HEK293 (cell line): ENCODE measurements around the gene PASK.

Experiments
- CTCF ChIA-PET: fragments of 350-600 bp; formaldehyde crosslinking; extraction: SDS; loops from one replicate; lab custom pipeline; 2021; ENCODE audit warnings: antibody characterized with exemption; lab: Yijun Ruan, JAX
- POLR2A ChIA-PET: fragments of 300-600 bp; formaldehyde crosslinking; extraction: SDS; loops from one replicate; lab custom pipeline; 2020; ENCODE audit warnings: antibody characterized with exemption, inconsistent platforms; lab: Yijun Ruan, JAX
- H3K27ac ChIP-seq: fragments of 200-500 bp; sonication (Bioruptor generic); 2 replicates; pipeline ENCODE4 v1.5.1; 2014; ENCODE audit warnings: low read depth, low read length, control low read depth, inconsistent platforms; ENCODE audit errors: extremely low read depth
- H3K36me3 ChIP-seq, 2 experiments: fragments of 200-500 bp in 1 of 2; sonication (Bioruptor generic) in 1 of 2; 1 replicate in 1 of 2; 2 replicates in 1 of 2; pipeline ENCODE4 v1.5.1; 2014 to 2017; ENCODE audit warnings: inconsistent platforms in 2 of 2, low read length in 2 of 2; ENCODE audit not compliant: control insufficient read depth in 2 of 2, insufficient read depth in 1 of 2
- H3K4me1 ChIP-seq: fragments of 200-500 bp; sonication (Bioruptor generic); 2 replicates; pipeline ENCODE4 v1.5.1; 2014; ENCODE audit warnings: mild to moderate bottlenecking, low read length, inconsistent platforms; ENCODE audit not compliant: control insufficient read depth, insufficient read depth
- H3K4me3 ChIP-seq: 2 replicates; pipeline ENCODE4 v1.5.1; 2011; ENCODE audit warnings: low read depth, mild to moderate bottlenecking, control low read depth, low read length, moderate library complexity
- H3K9me3 ChIP-seq: fragments of 200-500 bp; sonication (Bioruptor generic); 2 replicates; pipeline ENCODE4 v1.5.1; 2014; ENCODE audit warnings: low read depth, low read length, inconsistent platforms; ENCODE audit not compliant: control insufficient read depth, insufficient read depth
- EGR2 ChIP-seq: fragments of 450-650 bp; formaldehyde crosslinking; IDR thresholded peaks from 2 replicates; pipeline ENCODE4 v1.5.1; 2016; ENCODE audit warnings: low read depth, missing biosample characterization, missing genetic modification characterization
- HOXD13 ChIP-seq: sonication (generic); formaldehyde crosslinking; IDR thresholded peaks from 2 replicates; pipeline ENCODE4 v1.8.0; 2022; ENCODE audit warnings: missing genetic modification reagents, borderline replicate concordance
- MZF1 ChIP-seq: fragments of 450-650 bp; formaldehyde crosslinking; IDR thresholded peaks from 2 replicates; pipeline ENCODE4 v1.5.1; 2017; ENCODE audit warnings: missing biosample characterization, missing genetic modification characterization, borderline replicate concordance
- OVOL3 ChIP-seq: fragments of 450-650 bp; formaldehyde crosslinking; IDR thresholded peaks from 2 replicates; pipeline ENCODE4 v1.5.1; 2016; ENCODE audit warnings: missing biosample characterization, missing genetic modification characterization
- PBX3 ChIP-seq: sonication (generic); formaldehyde crosslinking; IDR thresholded peaks from 2 replicates; pipeline ENCODE4 v1.8.1; 2022; ENCODE audit warnings: mild to moderate bottlenecking, moderate library complexity, missing genetic modification reagents
- SP3 ChIP-seq: fragments of 450-650 bp; formaldehyde crosslinking; IDR thresholded peaks from 2 replicates; pipeline ENCODE4 v1.5.1; 2016; ENCODE audit warnings: missing biosample characterization, missing genetic modification characterization
- ZBTB21 ChIP-seq: fragments of 450-650 bp; formaldehyde crosslinking; IDR thresholded peaks from 2 replicates; pipeline ENCODE4 v1.5.1; 2017; ENCODE audit warnings: missing biosample characterization, missing genetic modification characterization
- ZFP37 ChIP-seq: fragments of 450-650 bp; formaldehyde crosslinking; IDR thresholded peaks from 2 replicates; pipeline ENCODE4 v1.5.1; 2016; ENCODE audit warnings: missing biosample characterization, missing genetic modification characterization
- ZNF140 ChIP-seq: fragments of 450-650 bp; formaldehyde crosslinking; IDR thresholded peaks from 2 replicates; pipeline ENCODE4 v1.5.1; 2016; ENCODE audit warnings: missing biosample characterization, missing genetic modification characterization
- ZNF521 ChIP-seq: fragments of 450-650 bp; formaldehyde crosslinking; IDR thresholded peaks from 2 replicates; pipeline ENCODE4 v1.5.1; 2017; ENCODE audit warnings: missing biosample characterization, mild to moderate bottlenecking, missing genetic modification characterization
- ZNF621 ChIP-seq: fragments of 450-650 bp; formaldehyde crosslinking; IDR thresholded peaks from 2 replicates; pipeline ENCODE4 v1.5.1; 2017; ENCODE audit warnings: missing biosample characterization, missing genetic modification characterization
- ZXDB ChIP-seq: fragments of 450-650 bp; formaldehyde crosslinking; IDR thresholded peaks from 2 replicates; pipeline ENCODE4 v1.5.1; 2016; ENCODE audit warnings: missing biosample characterization, missing genetic modification characterization
- TF ChIP-seq, protein P1 (sequence below): fragments of 450-650 bp; formaldehyde crosslinking; conservative IDR thresholded peaks from 2 replicates; pipeline ENCODE4 v1.5.1; 2016; ENCODE audit warnings: low read depth, missing biosample characterization, missing genetic modification characterization
- TF ChIP-seq, protein P2 (sequence below): fragments of 450-650 bp; formaldehyde crosslinking; IDR thresholded peaks from 2 replicates; pipeline ENCODE4 v1.5.1; 2017; ENCODE audit warnings: missing biosample characterization, missing genetic modification characterization
- TF ChIP-seq, protein P3 (sequence below): fragments of 450-650 bp; formaldehyde crosslinking; IDR thresholded peaks from 2 replicates; pipeline ENCODE4 v1.5.1; 2016; ENCODE audit warnings: missing biosample characterization, missing genetic modification characterization

Gene PASK

GRCh38 chr2:241187918-241188234 lies 38.6 kb upstream of the PASK start (continued):
- TF ChIP-seq, protein P1, sequence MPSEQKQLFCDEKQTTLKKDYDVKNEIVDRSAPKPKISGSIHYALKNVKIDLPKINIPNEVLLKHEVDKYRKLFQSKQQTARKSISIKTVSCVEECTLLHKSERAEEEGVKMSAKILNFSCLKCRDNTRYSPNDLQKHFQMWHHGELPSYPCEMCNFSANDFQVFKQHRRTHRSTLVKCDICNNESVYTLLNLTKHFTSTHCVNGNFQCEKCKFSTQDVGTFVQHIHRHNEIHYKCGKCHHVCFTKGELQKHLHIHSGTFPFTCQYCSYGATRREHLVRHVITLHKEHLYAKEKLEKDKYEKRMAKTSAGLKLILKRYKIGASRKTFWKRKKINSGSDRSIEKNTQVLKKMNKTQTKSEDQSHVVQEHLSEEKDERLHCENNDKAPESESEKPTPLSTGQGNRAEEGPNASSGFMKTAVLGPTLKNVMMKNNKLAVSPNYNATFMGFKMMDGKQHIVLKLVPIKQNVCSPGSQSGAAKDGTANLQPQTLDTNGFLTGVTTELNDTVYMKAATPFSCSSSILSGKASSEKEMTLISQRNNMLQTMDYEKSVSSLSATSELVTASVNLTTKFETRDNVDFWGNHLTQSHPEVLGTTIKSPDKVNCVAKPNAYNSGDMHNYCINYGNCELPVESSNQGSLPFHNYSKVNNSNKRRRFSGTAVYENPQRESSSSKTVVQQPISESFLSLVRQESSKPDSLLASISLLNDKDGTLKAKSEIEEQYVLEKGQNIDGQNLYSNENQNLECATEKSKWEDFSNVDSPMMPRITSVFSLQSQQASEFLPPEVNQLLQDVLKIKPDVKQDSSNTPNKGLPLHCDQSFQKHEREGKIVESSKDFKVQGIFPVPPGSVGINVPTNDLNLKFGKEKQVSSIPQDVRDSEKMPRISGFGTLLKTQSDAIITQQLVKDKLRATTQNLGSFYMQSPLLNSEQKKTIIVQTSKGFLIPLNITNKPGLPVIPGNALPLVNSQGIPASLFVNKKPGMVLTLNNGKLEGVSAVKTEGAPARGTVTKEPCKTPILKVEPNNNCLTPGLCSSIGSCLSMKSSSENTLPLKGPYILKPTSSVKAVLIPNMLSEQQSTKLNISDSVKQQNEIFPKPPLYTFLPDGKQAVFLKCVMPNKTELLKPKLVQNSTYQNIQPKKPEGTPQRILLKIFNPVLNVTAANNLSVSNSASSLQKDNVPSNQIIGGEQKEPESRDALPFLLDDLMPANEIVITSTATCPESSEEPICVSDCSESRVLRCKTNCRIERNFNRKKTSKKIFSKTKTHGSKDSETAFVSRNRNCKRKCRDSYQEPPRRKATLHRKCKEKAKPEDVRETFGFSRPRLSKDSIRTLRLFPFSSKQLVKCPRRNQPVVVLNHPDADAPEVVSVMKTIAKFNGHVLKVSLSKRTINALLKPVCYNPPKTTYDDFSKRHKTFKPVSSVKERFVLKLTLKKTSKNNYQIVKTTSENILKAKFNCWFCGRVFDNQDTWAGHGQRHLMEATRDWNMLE (tag by site-specific recombination): no peak
- TF ChIP-seq, all 188 proteins: peak for 4

DNA sequence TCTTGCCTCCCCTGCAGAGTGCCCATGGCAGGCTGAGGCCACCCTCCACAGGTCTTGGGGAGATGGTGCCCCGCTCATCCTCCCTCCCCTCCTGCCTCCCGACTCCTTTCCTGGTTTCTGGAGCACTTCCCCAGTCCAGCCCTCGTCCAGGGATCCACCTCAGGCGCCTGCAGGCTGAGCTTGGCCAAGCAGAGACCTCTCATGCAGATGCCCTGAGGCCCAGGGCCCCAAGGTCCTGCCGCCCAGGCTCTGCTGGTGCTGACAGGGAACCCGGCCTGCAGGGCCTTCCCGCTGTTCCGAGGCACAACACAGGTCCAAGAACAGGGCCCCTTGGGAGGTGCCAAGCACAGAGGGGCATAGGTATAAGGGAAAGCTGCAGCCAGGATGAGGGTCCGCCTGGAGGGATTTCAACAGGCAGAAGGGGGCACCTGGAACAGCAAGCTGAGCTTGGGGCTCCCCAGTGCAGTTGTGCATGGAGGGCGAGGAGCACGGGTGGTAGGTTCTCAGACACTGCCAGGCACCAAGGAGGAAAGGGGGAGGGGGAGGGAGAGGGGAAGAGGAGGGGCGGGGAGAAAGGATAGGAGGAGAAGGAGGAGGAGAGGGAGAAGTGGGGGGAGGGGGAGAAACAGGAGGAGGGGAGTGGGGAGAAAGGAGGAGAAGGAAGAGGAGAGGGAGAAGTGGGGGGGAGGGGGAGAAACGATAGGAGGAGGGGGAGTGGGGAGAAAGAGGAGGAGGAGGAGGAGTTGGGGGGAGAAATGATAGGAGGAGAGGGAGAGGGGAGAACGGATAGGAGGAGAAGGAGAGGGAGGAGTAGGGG lies 38.0 kb upstream of the PASK start:
- Histone ChIP-seq H3K27ac (no peak overlapping the region), H3K4me1 (no peaks in the 10 kb centered on the region)
- CTCF ChIA-PET: no interaction called here
- TF ChIP-seq, protein P2, sequence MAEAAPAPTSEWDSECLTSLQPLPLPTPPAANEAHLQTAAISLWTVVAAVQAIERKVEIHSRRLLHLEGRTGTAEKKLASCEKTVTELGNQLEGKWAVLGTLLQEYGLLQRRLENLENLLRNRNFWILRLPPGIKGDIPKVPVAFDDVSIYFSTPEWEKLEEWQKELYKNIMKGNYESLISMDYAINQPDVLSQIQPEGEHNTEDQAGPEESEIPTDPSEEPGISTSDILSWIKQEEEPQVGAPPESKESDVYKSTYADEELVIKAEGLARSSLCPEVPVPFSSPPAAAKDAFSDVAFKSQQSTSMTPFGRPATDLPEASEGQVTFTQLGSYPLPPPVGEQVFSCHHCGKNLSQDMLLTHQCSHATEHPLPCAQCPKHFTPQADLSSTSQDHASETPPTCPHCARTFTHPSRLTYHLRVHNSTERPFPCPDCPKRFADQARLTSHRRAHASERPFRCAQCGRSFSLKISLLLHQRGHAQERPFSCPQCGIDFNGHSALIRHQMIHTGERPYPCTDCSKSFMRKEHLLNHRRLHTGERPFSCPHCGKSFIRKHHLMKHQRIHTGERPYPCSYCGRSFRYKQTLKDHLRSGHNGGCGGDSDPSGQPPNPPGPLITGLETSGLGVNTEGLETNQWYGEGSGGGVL (tag by site-specific recombination): peak; percentile 36; the same call in 1 of the 2 replicates
- TF ChIP-seq SP3: peak; percentile 43; the same call in 1 of the 2 replicates
- TF ChIP-seq ZNF621: no peak
- TF ChIP-seq EGR2 (tag by site-specific recombination): peak; percentile 46; the same call in 1 of the 2 replicates
- TF ChIP-seq, all 188 proteins: peak for 3
- POLR2A ChIA-PET: no interaction called here
- H3K4me3 ChIP-seq: no peak overlapping the region
- H3K9me3 ChIP-seq: no peaks in the 10 kb centered on the region
- H3K36me3 ChIP-seq: peaks cover 0 to 12% of the 10 kb centered on the region in 2 experiments; a peak in 2 of 3 replicates

- Histone ChIP-seq H3K27ac (no peak overlapping the region), H3K4me3 (no peak overlapping the region), H3K9me3 (no peaks in the 10 kb centered on the region), H3K4me1 (no peaks in the 10 kb centered on the region), H3K36me3 (peaks cover 0 to 21% of the 10 kb centered on the region in 2 experiments; a peak in 2 of 3 replicates)
- ChIA-PET POLR2A (no interaction called here), CTCF (no interaction called here)
- TF ChIP-seq MZF1 (no peak), OVOL3 (tag by site-specific recombination) (no peak), ZXDB (no peak), PBX3 (no peak), ZFP37 (tag by site-specific recombination) (no peak), HOXD13 (CRISPR knock-in tag) (no peak), ZBTB21 (tag by site-specific recombination) (no peak), ZNF521 (tag by site-specific recombination) (no peak), ZNF140 (no peak)
- TF ChIP-seq, protein P3, sequence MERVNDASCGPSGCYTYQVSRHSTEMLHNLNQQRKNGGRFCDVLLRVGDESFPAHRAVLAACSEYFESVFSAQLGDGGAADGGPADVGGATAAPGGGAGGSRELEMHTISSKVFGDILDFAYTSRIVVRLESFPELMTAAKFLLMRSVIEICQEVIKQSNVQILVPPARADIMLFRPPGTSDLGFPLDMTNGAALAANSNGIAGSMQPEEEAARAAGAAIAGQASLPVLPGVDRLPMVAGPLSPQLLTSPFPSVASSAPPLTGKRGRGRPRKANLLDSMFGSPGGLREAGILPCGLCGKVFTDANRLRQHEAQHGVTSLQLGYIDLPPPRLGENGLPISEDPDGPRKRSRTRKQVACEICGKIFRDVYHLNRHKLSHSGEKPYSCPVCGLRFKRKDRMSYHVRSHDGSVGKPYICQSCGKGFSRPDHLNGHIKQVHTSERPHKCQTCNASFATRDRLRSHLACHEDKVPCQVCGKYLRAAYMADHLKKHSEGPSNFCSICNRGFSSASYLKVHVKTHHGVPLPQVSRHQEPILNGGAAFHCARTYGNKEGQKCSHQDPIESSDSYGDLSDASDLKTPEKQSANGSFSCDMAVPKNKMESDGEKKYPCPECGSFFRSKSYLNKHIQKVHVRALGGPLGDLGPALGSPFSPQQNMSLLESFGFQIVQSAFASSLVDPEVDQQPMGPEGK: no peak
Observed at GRCh38 chr2:241185961-241186360, 36.7 kb upstream of the PASK start.
